Lung (tissue), 12 donors: ENCODE data around the gene C1QL4. TPM values are rescaled to one million over a fixed set of nuclear protein-coding genes. Genes with fewer than 3 reads are reported as not detected.

Experiments used
- ATAC-seq: fragments of 200-7000 bp; cut with Tn5 transposase; one replicate; pipeline ENCODE4 v1.9.1; 2020; ENCODE audit warnings: moderate number of reproducible peaks; ENCODE audit not compliant: insufficient read depth, low FRiP score
- DNase-seq, 3 donors: peaks; one replicate each; pipeline ENCODE4 v3.0.0-alpha.2; 2013 to 2017
- H3K27ac ChIP-seq, 2 donors: one replicate each; pipeline ENCODE4 v1.5.1; 2013; ENCODE audit warnings: mild to moderate bottlenecking in 2 of 2, moderate library complexity in 2 of 2, control low read depth in 1 of 2, inconsistent platforms in 1 of 2, low read depth in 1 of 2, low read length in 1 of 2
- H3K27me3 ChIP-seq, 3 donors: one replicate each; pipeline ENCODE4 v1.5.1; 2013; ENCODE audit warnings: low read length in 2 of 3; ENCODE audit not compliant: control insufficient read depth in 3 of 3, insufficient read depth in 3 of 3
- H3K36me3 ChIP-seq, 4 donors: one replicate each; pipeline ENCODE4 v1.5.1; 2013; ENCODE audit warnings: low read length in 4 of 4, mild to moderate bottlenecking in 1 of 4, moderate library complexity in 1 of 4; ENCODE audit not compliant: control insufficient read depth in 4 of 4, insufficient read depth in 4 of 4
- H3K4me1 ChIP-seq, 5 donors: one replicate each; pipeline ENCODE4 v1.5.1; 2013; ENCODE audit warnings: low read length in 5 of 5, mild to moderate bottlenecking in 2 of 5, moderate library complexity in 1 of 5; ENCODE audit not compliant: control insufficient read depth in 5 of 5, insufficient read depth in 5 of 5
- H3K4me3 ChIP-seq: one replicate; pipeline ENCODE4 v1.5.1; 2013; ENCODE audit warnings: mild to moderate bottlenecking, control low read depth, moderate library complexity
- H3K9ac ChIP-seq, 2 donors: one replicate each; pipeline ENCODE4 v1.5.1; 2013; ENCODE audit warnings: low read length in 2 of 2, control low read depth in 1 of 2; ENCODE audit not compliant: insufficient read depth in 1 of 2
- H3K9me3 ChIP-seq, 4 donors: one replicate each; pipeline ENCODE4 v1.5.1; 2013; ENCODE audit warnings: low read length in 3 of 4, mild to moderate bottlenecking in 1 of 4, moderate library complexity in 1 of 4; ENCODE audit not compliant: control insufficient read depth in 4 of 4, insufficient read depth in 3 of 4
- WGBS, 2 donors: extraction: QIAGEN DNeasy Blood & Tissue Kit; methylation state at CpG; one replicate each; pipeline ENCODE4 v1.1.7; 2013; 5-methylcytosine and 5-hydroxymethylcytosine counted together
- polyA plus RNA-seq, 2 donors: library from polyadenylated mRNA; stranded (reverse); fragments of 200-250 nt; gene quantifications; one replicate each; pipeline ENCODE4 v1.2.1, GENCODE V29; 2013
- total RNA-seq, 2 donors: library from RNA; depleted of rRNA in 1 of 2; stranded (reverse); fragments of >200 nt in 1 of 2; gene quantifications; one replicate each; pipeline ENCODE4 v1.2.1, GENCODE V29; 2014 to 2021
- TF ChIP-seq, protein P1 (sequence below): IDR thresholded peaks from 2 replicates; pipeline ENCODE4 v1.5.1; 2012; ENCODE audit warnings: mild to moderate bottlenecking; ENCODE audit errors: control extremely low read depth, extremely low read depth
- donor health status: control.
- donor health status: control.
- donor health status: Bipolar disorder and iron deficiency.
- donor health status: healthy.
- donor health status: DM: yes; HTN: yes; CAD: no.

C1QL4 gene
- total and polyA plus RNA-seq, 4 donors = 0.06 TPM; not detected in 3

DNA sequence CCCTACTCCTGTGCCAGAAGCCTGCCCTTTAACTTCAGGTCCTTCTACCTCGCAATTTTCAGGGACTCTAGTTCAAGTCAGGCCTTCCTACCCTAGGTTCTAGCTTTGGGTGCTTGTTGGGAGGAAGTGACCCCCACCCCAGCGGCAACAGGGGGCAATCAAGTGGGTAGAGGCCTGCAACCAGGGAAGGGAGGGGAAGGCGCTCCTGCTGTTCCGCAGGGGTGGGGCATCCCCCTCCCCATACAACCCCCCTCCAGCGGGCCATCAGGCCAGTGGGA is 42.2 kb downstream of the C1QL4 start:
- TF ChIP-seq, protein P1, sequence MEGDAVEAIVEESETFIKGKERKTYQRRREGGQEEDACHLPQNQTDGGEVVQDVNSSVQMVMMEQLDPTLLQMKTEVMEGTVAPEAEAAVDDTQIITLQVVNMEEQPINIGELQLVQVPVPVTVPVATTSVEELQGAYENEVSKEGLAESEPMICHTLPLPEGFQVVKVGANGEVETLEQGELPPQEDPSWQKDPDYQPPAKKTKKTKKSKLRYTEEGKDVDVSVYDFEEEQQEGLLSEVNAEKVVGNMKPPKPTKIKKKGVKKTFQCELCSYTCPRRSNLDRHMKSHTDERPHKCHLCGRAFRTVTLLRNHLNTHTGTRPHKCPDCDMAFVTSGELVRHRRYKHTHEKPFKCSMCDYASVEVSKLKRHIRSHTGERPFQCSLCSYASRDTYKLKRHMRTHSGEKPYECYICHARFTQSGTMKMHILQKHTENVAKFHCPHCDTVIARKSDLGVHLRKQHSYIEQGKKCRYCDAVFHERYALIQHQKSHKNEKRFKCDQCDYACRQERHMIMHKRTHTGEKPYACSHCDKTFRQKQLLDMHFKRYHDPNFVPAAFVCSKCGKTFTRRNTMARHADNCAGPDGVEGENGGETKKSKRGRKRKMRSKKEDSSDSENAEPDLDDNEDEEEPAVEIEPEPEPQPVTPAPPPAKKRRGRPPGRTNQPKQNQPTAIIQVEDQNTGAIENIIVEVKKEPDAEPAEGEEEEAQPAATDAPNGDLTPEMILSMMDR = no peak
- H3K27ac ChIP-seq = no peak overlapping the region
- peaks cover 0 to 62% (median 40%) of the 10 kb centered on the region in 3 donors for H3K27me3 ChIP-seq
- H3K4me1 ChIP-seq = peaks cover 0 to 25% (median 16%) of the 10 kb centered on the region in 5 donors
- H3K9me3 ChIP-seq = no peaks in the 10 kb centered on the region
- WGBS, 2 donors = 42 to 58% methylated on average over 5 of the region's 5 CpGs
- no peak overlapping the region for H3K9ac ChIP-seq
- H3K36me3 ChIP-seq = no peaks in the 10 kb centered on the region
- ATAC-seq = no peak
- H3K4me3 ChIP-seq = no peak overlapping the region
- no peak for DNase-seq

DNA sequence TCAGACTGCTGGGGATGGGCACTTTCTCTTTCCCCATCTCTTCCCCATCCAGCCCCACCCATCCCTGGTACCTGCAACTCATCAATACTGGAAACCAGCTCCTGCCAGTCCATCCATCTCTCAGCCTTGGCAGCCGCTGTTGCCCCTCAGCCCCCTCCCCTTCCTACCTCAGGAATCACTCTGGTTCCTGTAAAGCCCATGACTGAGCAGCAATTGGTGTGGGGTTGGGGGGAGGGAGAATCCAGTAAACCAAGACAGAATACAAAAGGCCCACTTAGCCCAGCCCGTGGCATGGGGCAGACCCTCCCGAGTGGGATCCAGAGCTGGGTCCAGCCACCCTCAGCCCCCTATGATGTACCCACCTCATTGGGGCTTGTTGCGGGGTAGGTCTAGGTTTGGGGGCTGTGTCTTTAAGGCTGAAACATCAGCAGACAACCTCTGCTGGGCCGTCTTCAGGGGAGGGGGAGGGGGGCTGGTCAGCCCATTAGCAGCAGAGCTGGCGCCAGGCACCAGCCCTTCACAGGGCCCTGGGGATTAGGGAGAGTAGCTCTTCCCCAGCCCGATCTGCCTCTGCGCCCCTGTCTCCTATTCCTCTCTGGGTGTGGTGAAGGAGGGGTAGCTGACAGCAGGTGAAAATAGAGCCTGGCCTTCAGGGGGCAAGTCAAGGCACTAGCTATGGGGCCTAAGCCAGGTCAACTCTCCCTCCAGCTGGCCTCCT is 42.7 kb downstream of the C1QL4 start:
- ATAC-seq = no peak
- TF ChIP-seq, protein P1 = no peak
- Histone ChIP-seq H3K9me3 (no peaks in the 10 kb centered on the region), H3K9ac (no peak overlapping the region), H3K27ac (no peak overlapping the region), H3K4me1 (peaks cover 0 to 25% (median 16%) of the 10 kb centered on the region in 5 donors), H3K27me3 (peaks cover 0 to 62% (median 40%) of the 10 kb centered on the region in 3 donors), H3K4me3 (no peak overlapping the region), H3K36me3 (no peaks in the 10 kb centered on the region)
- WGBS, 2 donors = 77 to 79% methylated on average over 8 of the region's 8 CpGs
- DNase-seq = no peak

DNA sequence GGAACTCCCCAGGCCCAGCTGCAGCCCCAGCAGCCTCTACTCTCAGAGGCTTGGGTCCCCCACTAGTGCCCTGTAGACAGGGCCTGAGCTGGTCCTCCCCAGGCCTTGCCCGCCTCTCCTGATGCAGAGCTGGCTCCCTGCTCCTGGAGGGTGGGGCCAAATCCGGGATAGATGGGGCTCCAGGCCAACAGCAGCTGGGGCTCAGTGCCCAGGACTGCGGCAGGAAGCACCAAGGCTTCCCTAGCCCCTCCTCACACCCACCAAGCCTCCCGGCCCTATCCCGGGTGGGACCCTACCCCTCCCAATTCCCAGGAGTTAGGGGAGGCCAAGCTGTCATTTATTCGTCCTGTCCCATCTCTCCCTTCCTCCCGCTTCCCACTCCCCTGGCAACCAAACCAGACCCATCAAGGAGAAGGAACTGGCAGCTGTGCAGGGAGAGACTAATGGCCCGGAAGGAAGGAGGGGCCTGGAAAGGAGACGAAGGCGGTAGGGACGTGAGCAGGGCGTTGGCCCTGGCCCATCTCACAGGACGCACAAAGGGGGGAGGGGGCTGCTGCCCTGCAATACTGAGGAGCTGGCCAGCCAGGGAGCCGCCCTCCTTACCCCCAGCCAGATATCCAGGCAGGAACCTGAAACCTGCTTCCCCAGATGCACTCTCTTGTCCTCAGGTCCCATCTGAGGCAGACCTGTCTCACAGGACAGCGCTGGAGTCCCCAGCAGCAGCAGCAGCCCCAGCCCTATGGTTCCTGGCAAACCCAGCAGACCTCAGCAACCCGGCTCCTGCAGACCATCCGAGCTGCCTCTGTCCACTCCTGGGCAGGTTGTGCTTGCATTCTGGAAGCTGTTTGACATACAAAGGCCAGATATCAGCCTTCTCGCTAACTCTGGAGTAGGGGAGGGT is 43.7 kb downstream of the C1QL4 start:
- Histone ChIP-seq H3K4me1 (peaks cover 0 to 25% (median 16%) of the 10 kb centered on the region in 5 donors), H3K36me3 (no peaks in the 10 kb centered on the region), H3K9ac (no peak overlapping the region), H3K27ac (peak overlapping the region in 1 of 2 donors; percentile 13), H3K27me3 (peaks cover 0 to 58% (median 34%) of the 10 kb centered on the region in 3 donors), H3K4me3 (no peak overlapping the region), H3K9me3 (no peaks in the 10 kb centered on the region)
- TF ChIP-seq, protein P1 = no peak
- DNase-seq = peak; percentile 69 to 83 (median 76)
- ATAC-seq = no peak
- WGBS, 2 donors = 31 to 46% methylated on average over 18 of the region's 18 CpGs
